LHCN-M2 (cell line): ENCODE measurements around the gene ECE1. TPM values are rescaled to one million over a fixed set of nuclear protein-coding genes. Genes with fewer than 3 reads are reported as not detected.

Experiments used
- DNase-seq: peaks from one replicate; pipeline ENCODE4 v3.0.0-alpha.2; 2012; ENCODE audit warnings: low read depth
- total RNA-seq: library from RNA; depleted of rRNA; stranded (reverse); fragments of >200 nt; gene quantifications from 2 replicates; pipeline ENCODE4 v1.2.3, GENCODE V29; 2014

The ECE1 gene
- total RNA-seq, 1 experiment from 2014 or later: 50.5 TPM

DNA sequence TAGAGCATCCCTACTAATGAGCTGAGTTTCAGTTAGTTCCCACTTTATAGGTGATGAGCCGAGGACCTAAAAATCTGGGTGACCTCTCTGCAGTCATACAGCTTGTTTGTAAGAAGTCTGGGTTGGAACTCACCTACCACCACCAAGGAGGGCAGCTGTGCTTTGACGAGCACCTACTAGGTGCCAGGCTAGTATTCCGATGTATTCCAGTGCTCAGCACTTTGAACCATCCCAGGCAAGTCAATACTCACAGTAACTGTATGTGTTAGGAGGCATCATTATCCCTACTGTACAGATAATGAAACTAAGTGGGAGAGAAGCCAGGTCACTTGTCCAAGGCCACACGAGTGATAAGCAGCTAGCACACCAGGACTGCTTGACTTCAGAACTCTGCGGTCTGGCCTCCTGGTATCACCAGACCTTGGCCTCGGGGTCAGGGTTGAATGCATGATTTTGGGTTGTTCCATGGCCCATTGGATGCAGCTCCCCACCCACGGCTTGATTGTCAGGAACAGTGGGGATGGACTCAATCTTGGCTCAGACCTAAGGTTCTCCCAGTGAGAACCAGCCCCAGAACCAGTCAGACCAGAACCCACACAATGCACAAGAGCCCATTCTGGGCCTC, 20.7 kb downstream of the ECE1 start:
- no peak for DNase-seq

- no peak for DNase-seq
Measured at GRCh38 chr1:21268281-21269239, 21.7 kb downstream of the ECE1 start.

DNA sequence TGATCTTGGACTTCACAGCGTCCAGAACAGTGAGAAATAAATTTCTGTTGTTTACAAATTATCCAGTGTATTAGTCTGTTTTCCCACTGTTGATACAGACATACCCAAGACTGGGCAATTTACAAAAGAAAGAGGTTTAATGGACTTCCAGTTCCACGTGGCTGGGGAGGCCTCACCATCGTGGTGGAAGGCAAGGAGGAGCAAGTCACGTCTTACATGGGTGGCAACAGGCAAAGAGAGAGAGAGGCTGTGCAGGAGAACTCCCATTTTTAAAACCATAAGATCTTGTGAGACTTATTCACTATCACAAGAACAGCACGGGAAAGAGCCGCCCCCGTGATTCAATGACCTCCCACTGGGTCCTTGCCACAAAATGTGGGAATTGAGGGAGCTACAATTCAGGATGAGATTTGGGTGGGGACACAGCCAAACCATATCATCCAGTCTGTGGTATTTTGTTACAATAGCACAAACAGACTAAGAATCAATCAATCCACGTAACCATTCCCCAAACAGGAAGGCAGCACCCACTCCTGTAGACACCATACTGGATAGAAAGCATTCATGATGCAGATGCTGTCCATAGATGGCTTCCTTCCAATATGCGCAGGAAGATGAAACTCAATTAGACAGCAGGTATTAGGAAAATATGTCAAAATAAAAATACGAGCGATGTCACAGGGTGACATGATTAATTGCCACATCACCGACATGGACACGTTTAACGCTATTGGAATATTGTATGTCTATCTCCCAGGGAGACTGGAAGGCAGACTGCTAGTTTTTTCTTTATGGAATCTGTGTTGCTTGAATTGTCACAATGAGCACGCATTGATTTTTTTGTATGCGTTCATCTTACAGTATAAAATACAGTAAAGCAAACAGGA, 22.8 kb downstream of the ECE1 start:
- no peak for DNase-seq

DNA sequence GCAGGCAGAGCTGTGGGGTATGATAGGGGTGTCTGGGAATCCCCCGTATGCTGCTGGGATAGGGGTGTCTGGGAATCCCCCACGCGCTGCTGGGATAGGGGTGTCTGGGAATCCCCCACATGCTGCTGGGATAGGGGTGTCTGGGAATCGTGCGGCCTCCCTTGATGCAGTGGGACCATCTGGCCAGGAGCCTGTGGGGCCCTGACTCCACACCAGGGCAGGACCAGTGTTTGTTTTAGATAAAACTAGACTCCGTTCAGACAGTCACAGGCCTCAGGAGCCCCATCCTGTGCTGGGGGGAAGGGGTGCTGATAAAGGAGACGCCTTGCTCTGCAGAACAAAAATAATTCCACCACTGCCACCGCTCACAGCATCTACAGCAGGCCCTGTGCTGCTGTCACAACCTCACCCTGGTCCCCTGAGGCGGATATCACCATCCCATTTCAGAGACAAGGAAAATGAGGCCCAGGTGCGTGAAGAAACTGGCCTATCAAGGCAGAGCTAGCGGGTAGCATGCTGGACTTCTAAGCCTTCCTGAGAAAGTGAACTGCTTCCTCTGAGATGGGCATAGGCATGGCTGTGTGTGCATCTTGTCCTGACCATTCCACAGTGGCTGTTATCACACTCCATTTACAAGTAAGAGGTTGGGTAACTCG, 24.0 kb downstream of the ECE1 start:
- DNase-seq: no peak

GRCh38 chr1:21265644-21266043, 24.6 kb downstream of the ECE1 start:
- no peak for DNase-seq

DNA sequence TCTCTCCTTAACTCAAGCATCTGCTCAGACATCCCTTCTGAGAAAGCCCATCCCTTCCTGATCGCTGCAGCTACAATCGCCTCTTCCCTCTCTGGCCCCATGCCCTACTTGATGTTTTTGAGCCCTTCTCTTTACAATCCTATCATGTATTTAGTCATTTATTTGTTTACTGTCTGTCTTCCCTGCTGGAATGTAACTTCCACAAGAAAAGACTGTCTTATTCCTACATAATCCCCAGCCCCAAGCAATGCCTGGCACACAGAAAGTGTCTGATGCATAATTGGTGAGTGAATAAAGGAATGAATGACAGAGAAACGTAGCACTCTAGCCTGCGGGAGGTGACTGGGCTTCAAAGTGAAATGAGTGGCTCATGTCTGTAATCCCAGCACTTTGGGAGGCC, 25.4 kb downstream of the ECE1 start:
- DNase-seq: no peak

DNA sequence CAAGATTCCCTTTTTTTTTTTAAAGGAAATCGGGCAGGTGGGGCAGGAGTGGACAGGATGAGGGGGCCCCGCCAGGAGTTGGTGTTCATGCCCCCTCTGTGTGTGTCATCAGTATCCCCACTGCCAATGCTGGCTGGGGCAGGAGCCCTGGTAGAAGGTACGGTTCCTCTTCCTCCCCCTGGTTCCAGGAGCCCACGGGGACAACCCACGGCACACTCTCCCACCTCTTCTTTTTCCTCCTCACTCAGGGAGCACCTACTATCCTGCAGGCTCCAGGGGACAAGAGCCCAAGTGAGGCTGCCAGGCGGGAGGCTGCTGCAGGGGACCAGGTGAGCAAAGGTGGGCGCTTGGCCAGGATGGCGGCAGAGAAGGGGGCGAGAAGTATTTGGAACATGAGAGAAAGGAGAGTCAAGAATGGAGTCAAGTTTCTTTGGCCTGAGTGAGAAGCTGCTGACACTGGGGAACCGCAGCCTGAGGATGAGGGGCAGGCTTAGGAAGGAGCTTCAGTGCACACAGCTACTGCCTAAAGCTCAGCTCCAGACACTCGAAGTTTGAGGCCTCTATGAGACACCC, 26.5 kb downstream of the ECE1 start:
- no peak for DNase-seq

DNA sequence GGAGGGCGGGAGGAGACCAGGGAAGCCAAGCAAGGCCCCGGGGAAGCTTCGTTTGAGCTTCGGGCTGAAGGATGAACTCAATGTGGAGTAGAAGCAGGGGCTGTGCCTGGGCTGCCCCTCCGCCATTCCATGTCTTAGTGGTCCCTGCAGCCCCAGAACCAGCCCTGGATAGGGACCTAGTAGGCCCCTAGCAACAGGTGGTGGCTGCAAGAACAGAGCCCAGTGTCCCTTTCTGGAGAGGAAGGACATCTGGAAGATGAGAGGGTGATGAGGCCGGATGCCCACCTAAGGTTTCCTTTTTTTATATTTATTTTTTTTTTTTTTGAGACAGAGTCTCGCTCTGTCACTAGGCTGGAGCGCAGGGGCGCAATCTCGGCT, 27.2 kb downstream of the ECE1 start:
- DNase-seq: no peak

DNA sequence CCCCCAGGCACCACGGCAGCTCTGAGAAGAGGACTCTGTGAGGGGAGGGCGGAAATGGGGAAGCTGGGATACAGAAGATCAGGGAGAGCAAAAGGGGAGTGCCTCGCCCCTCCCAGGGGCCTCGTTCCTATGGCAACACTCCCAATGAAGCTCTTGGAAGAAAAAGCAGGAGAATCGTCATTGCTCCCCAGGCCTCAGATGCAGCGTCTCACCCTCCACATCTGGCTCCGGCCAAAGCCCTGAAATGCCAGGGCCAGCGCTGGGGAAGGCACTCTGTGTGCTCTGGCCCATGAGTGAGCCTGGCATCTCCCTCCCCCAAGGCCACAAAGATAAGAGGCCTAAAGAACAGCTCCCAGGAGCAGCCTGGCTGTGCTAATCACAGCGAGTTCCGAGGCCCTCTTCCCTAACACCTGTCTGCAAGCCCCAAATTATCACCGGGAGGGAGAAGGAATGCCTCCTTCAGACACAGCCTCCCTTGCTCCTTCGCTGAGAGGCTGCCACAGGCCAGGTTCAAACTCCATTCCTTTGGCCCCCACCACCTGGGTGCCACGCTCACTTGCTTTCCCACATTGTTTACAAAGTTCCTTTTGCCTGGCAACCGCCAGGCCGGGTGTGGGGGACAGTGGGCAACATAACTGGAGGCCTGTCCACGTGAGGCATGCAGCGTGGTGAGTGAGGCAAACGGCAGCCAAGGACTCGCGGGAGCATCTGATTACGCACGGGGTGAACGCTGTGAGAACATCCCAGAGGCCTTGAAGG, 27.8 kb downstream of the ECE1 start:
- peak; percentile 57 for DNase-seq

DNA sequence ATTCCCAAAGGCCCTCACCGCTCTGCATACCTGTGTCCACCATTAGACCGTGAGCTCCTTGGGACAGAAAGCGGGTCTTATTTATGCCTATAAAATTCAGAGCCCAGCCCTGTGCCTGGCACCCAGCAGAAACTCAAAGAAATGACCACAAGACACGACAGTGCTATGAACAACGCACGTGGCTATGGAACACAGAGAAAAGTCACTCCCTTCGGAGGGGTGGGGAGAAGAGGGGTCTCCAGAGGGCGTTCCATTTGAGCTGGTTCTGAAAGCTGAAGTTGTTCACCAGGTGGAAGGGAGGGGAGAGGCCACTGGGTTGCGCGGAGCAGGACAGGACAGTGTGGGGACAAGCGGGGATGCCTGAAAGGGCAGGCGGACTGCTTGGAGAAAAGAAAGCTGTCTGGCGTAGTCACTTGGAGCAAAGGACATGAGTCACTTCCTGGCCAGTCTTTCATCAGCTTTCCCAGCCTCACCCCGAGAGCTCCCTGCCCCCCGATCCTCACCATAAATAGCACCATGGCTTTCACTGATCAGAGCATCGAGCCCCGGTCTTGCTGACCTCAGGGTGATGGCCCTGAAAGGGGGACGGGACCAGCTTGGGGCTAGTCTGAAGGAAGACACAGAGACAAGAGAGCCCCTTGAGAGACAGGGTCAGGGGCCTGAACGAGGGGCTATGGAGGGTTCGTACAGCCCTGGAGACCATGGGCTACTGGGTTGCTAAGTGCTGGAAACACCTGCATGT, 28.5 kb downstream of the ECE1 start:
- DNase-seq: peak; percentile 85

GRCh38 chr1:21260405-21261125, 29.7 kb downstream of the ECE1 start:
- no peak for DNase-seq

- DNase-seq: no peak
Measured at GRCh38 chr1:21259316-21260076, 30.8 kb downstream of the ECE1 start.

GRCh38 chr1:21258331-21259134, 31.7 kb downstream of the ECE1 start:
- DNase-seq: no peak

GRCh38 chr1:21257431-21258135, 32.7 kb downstream of the ECE1 start:
- DNase-seq: no peak

GRCh38 chr1:21256776-21257175, 33.5 kb downstream of the ECE1 start:
- no peak for DNase-seq

DNA sequence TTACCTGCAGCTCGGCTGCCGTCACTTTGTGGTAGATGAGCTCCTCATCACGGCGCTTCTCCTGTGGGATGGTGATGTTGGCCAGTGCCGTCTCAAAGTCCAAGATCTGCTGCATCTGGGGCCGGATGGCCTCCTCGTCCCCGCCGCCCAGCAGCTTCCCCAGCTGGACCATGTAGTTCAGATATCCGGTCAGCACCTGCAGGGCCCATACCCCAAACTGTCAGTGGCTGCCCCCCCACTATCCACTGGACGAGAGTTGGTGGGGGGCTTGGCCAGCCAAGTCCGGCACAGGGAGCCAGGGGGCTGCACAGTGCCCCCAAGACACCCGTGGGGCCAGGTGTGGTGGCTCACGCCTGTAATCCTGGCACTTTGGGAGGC, 34.3 kb downstream of the ECE1 start:
- no peak for DNase-seq
